ENCODE data around the gene ADAMTS2. TPM values are rescaled to one million over a fixed set of nuclear protein-coding genes. Genes with fewer than 3 reads are reported as not detected.

Gene ADAMTS2
- total RNA-seq, 4 donors from 2014 or later = 6.0 to 20.9 (median 13.5) TPM

DNA sequence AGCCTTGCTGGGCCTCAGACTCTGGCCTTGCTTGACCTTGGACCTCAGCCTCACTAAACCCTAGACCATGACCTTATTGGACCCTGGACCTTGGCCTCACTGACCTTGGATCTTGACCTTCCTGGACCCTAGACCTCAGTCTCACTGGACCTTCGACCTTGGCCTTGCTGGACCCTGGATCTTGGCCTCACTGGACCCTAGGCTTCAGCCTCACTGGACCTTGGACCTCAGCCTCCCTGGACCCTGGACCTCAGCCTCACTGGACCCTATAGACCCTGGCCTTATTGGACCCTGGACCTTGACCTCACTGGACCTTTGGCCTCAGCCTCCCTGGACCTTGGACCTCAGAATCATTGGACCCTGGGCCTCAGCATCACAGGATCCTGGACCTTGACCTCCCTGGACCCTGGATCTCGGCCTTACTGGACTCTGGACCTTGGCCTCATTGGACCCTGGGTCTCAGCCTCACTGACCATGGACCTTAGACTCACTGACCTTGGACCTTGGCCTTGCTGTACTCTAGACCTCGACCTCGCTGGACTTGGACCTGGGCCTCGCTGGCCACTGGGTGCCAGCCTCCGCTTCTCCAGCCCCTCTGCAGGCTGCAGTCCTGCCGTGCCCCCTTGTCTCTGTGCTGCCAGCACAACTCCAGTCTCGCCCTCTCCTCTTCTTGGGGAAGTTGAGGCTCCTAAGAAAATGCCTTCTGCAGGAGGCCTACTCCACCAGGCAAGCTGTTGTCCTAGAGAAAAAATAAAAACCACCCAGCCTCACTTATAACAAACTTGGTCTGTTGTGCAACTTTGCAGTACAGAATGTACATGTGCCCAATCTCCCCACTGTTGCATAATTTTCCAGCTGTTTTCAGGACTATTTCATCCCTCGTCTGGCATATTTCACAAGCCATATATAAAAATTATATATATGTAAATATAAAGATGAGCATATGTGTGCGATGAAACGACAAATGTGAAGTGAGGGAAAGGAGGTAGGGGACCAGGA is 11.0 kb upstream of the ADAMTS2 start:
- 67 to 70% methylated on average over 2 to 11 of the region's 11 CpGs for WGBS, 2 donors (ENCODE audit: low coverage in 1 of 2)
- Histone ChIP-seq H3K4me1 (peaks cover 0 to 10% (median 3%) of the 10 kb centered on the region in 4 donors), H3K4me3 (no peak overlapping the region), H3K27me3 (no peaks in the 10 kb centered on the region), H3K9me3 (no peaks in the 10 kb centered on the region), H3K27ac (peak overlapping the region; percentile 53 to 79 (median 66)), H3K36me3 (no peaks in the 10 kb centered on the region)
- DNase-seq = no peak
- intact Hi-C loops (cut with DNase I; ENCODE audit: low total_unique reads) (no loop called here), in situ Hi-C loops (cut with MboI; ENCODE audit: low pct_ligation_motif_present in 1 of 4, low pct_unique_long_range_greater_than_20kb in 1 of 4, low sequenced_read_pairs in 3 of 4) (no loop called here)
- peak; percentile 33 to 76 (median 71) for TF ChIP-seq POLR2AphosphoS5 (IDR thresholded peaks at IDR 0.05)
- TF ChIP-seq EP300 (IDR thresholded peaks at IDR 0.05; ENCODE audit: low read depth) = no peak
- no peak for TF ChIP-seq POLR2A (IDR thresholded peaks at IDR 0.05)
- TF ChIP-seq, protein P1, sequence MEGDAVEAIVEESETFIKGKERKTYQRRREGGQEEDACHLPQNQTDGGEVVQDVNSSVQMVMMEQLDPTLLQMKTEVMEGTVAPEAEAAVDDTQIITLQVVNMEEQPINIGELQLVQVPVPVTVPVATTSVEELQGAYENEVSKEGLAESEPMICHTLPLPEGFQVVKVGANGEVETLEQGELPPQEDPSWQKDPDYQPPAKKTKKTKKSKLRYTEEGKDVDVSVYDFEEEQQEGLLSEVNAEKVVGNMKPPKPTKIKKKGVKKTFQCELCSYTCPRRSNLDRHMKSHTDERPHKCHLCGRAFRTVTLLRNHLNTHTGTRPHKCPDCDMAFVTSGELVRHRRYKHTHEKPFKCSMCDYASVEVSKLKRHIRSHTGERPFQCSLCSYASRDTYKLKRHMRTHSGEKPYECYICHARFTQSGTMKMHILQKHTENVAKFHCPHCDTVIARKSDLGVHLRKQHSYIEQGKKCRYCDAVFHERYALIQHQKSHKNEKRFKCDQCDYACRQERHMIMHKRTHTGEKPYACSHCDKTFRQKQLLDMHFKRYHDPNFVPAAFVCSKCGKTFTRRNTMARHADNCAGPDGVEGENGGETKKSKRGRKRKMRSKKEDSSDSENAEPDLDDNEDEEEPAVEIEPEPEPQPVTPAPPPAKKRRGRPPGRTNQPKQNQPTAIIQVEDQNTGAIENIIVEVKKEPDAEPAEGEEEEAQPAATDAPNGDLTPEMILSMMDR (IDR thresholded peaks at IDR 0.05) = no peak

DNA sequence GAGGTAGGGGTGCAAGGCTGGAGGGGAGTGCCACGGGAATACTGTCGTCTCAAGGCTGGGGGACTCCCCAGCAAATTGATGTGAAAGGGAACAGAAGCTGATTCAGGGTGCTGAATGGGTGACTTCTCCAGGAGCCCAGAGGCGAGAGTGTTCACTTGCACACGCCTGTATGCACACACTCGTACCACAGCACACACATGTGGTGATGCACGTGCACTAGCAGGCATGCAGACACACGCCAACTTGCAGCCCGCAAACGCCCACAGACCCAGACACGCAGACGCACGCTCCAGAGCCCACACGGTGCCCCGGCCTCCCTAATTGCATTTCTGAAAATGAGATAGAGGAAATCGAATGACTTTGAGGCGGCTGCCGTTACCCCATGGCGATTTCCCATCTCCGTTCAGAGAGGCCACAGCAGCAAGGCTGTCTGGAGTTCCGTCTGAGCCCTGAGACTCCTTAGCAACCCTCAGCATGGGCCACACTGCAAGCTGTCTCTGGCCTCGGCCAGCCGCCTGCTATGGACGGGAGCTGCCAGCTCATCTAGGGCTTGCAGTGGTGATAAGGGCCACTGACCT is 9.1 kb upstream of the ADAMTS2 start:
- no peaks in the 10 kb centered on the region for H3K27me3 ChIP-seq
- peaks cover 0 to 10% (median 3%) of the 10 kb centered on the region in 4 donors for H3K4me1 ChIP-seq
- H3K9me3 ChIP-seq = no peaks in the 10 kb centered on the region
- H3K36me3 ChIP-seq = no peaks in the 10 kb centered on the region
- in situ Hi-C loops (cut with MboI; ENCODE audit: low pct_ligation_motif_present in 1 of 4, low pct_unique_long_range_greater_than_20kb in 1 of 4, low sequenced_read_pairs in 3 of 4) (no loop called here), intact Hi-C loops (cut with DNase I; ENCODE audit: low total_unique reads) (no loop called here)
- H3K4me3 ChIP-seq = no peak overlapping the region
- no peak for DNase-seq
- 77% methylated on average over 23 of the region's 23 CpGs; no CpG with 5 or more reads in 1 of the 2 donors for WGBS, 2 donors (ENCODE audit: low coverage in 1 of 2)
- TF ChIP-seq, protein P1 (IDR thresholded peaks at IDR 0.05) = no peak
- no peak for TF ChIP-seq POLR2AphosphoS5 (IDR thresholded peaks at IDR 0.05)
- no peak for TF ChIP-seq POLR2A (IDR thresholded peaks at IDR 0.05)
- TF ChIP-seq EP300 (IDR thresholded peaks at IDR 0.05; ENCODE audit: low read depth) = no peak
- H3K27ac ChIP-seq = no peak overlapping the region

DNA sequence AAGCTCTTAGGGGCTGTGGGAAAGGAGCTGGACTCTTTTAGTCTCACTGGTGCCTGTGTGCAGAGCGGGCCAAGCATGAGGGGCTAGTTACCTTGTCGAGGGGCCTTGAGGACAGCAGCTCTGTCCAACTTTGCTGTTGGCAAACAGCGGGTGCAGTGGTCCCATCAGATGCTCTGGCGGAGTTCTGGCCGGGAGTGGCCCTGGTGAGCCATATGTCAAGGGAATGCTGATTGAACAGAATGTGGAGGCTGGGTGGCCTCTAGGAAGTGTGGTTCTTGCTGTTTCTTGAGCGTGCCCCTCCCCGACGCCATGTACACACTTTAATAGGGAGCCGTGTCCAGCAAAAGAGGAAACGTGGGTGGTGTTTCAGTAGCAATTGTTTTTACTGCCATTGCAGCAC is 3.6 kb upstream of the ADAMTS2 start:
- DNase-seq = no peak
- no peaks in the 10 kb centered on the region for H3K36me3 ChIP-seq
- H3K27ac ChIP-seq = no peak overlapping the region
- intact Hi-C loops (cut with DNase I; ENCODE audit: low total_unique reads) = loop anchor here (10.0 kb wide), 1 partner anchor 184 kb away; no protein-coding TSS in a partner anchor
- H3K9me3 ChIP-seq = no peaks in the 10 kb centered on the region
- in situ Hi-C loops (cut with MboI; ENCODE audit: low pct_ligation_motif_present in 1 of 4, low pct_unique_long_range_greater_than_20kb in 1 of 4, low sequenced_read_pairs in 3 of 4) = loop anchor here in 1 of 4 donors (25.0 kb wide), 1 partner anchor 187 kb away; no protein-coding TSS in a partner anchor
- TF ChIP-seq POLR2AphosphoS5 (IDR thresholded peaks at IDR 0.05) = no peak
- peaks cover 2 to 14% (median 7%) of the 10 kb centered on the region in 4 donors for H3K4me1 ChIP-seq
- H3K27me3 ChIP-seq = peaks cover 33% of the 10 kb centered on the region
- 80% methylated on average over 10 of the region's 10 CpGs; no CpG with 5 or more reads in 1 of the 2 donors for WGBS, 2 donors (ENCODE audit: low coverage in 1 of 2)
- H3K4me3 ChIP-seq = no peak overlapping the region

DNA sequence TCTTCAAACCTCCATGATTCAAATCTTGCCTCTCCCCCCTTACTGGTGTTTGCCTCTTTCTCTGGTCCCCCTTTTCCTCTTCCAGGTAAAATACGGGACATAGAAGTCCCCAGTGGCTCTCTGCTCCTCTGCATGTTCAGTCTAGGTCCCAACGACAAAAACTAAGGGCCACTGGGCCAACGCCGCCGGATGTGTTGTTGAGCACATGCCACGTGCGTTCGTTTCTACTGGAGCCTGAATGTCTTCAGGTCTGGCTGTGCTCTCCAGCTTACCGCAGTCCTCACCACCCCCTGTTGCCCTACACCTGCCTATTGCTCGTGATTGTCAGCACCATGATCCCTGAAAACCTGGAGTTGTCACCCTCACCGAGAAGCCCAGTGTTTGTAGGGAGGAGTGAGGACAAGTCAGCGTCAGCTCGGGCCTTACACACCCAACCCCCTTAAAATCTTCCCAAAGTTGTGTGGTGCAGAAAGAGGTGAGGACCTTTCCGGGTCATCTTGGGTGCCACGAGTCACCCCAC is 2.8 kb upstream of the ADAMTS2 start:
- peaks cover 5 to 22% (median 12%) of the 10 kb centered on the region in 4 donors for H3K4me1 ChIP-seq
- TF ChIP-seq POLR2A (IDR thresholded peaks at IDR 0.05) = no peak
- TF ChIP-seq POLR2AphosphoS5 (IDR thresholded peaks at IDR 0.05) = no peak
- no peak for TF ChIP-seq EP300 (IDR thresholded peaks at IDR 0.05; ENCODE audit: low read depth)
- TF ChIP-seq, protein P1 (IDR thresholded peaks at IDR 0.05) = no peak
- in situ Hi-C loops (cut with MboI; ENCODE audit: low pct_ligation_motif_present in 1 of 4, low pct_unique_long_range_greater_than_20kb in 1 of 4, low sequenced_read_pairs in 3 of 4) = loop anchor here in 1 of 4 donors (25.0 kb wide), 1 partner anchor 186 kb away; no protein-coding TSS in a partner anchor
- 87% methylated on average over 3 to 15 of the region's 15 CpGs for WGBS, 2 donors (ENCODE audit: low coverage in 1 of 2)
- H3K9me3 ChIP-seq = no peaks in the 10 kb centered on the region
- no peak for DNase-seq
- H3K4me3 ChIP-seq = no peak overlapping the region
- no peak overlapping the region for H3K27ac ChIP-seq
- H3K27me3 ChIP-seq = peaks cover 41% of the 10 kb centered on the region
- no peaks in the 10 kb centered on the region for H3K36me3 ChIP-seq
- intact Hi-C loops (cut with DNase I; ENCODE audit: low total_unique reads) = loop anchor here (10.0 kb wide), 1 partner anchor 183 kb away; no protein-coding TSS in a partner anchor

Data from transverse colon (tissue), 4 donors.